Measurements from ENCODE around the gene CMKLR1. TPM values are rescaled to one million over a fixed set of nuclear protein-coding genes. Genes with fewer than 3 reads are reported as not detected.

Gene CMKLR1
- total and polyA plus RNA-seq, 9 of the 15 experiments (the other 6 are each of a cell fraction or from before 2014, with no cell fraction given) = 0.11 to 1.4 (median 0.20) TPM

DNA sequence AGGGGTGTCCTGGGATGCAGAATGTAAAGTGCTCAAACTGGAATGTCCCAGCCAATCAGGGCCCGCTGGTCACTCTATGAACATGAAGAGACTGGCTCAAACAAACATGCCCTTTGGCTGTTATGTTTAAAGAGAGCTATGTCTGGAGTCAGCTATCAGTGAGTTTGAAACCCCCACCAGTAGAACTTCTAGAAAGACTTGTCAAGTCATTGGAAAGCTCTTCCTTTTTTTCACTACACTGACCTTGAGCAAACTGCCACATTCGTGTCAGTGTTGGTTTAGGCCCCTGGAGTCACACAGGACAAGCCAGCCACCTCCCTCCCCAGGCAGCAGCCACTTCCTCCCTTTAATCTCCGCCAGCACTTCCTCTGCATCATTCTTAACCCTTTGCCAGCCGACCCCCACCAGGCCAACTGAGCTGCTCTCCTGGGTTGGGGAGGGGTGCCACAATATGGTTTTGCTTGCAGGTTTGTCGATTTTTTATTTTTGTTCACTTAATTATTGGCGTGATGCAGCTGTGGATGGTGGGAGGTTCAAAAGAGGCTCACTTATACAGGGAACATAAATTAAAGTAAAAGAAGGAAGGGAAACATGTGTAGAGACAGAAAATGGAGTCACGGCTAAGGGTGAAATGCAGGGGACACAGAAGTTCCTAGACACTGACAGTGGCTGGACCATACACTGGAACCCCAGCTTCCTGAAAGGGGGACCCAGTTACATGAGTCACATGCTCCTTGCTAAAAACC, 25.3 kb downstream of the CMKLR1 start (continued):
- TF ChIP-seq, protein P1, sequence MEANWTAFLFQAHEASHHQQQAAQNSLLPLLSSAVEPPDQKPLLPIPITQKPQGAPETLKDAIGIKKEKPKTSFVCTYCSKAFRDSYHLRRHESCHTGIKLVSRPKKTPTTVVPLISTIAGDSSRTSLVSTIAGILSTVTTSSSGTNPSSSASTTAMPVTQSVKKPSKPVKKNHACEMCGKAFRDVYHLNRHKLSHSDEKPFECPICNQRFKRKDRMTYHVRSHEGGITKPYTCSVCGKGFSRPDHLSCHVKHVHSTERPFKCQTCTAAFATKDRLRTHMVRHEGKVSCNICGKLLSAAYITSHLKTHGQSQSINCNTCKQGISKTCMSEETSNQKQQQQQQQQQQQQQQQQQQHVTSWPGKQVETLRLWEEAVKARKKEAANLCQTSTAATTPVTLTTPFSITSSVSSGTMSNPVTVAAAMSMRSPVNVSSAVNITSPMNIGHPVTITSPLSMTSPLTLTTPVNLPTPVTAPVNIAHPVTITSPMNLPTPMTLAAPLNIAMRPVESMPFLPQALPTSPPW (CRISPR knock-in tag; IDR thresholded peaks at IDR 0.05) = peak; percentile 44; the same call in 1 of the 2 replicates
- TF ChIP-seq ZNF384 (IDR thresholded peaks at IDR 0.05; ENCODE audit: low read depth, low read length) = peak; percentile 44
- TF ChIP-seq ZNF644 (tag; IDR thresholded peaks at IDR 0.05; ENCODE audit: low read depth) = no peak
- TF ChIP-seq ZNF316 (IDR thresholded peaks at IDR 0.05) = peak; percentile 46
- TF ChIP-seq TRIM24 (IDR thresholded peaks at IDR 0.05) = peak; percentile 11 to 55; a peak in 1 of 4 replicates
- peak; percentile 76 for TF ChIP-seq GABPA (tag; conservative IDR thresholded peaks at IDR 0.05; ENCODE audit: low read depth)
- no peak for TF ChIP-seq NFE2L1 (tag; IDR thresholded peaks at IDR 0.05; ENCODE audit: borderline replicate concordance, low read depth)
- no peak for TF ChIP-seq MCM7 (IDR thresholded peaks at IDR 0.05)
- TF ChIP-seq, protein P2, sequence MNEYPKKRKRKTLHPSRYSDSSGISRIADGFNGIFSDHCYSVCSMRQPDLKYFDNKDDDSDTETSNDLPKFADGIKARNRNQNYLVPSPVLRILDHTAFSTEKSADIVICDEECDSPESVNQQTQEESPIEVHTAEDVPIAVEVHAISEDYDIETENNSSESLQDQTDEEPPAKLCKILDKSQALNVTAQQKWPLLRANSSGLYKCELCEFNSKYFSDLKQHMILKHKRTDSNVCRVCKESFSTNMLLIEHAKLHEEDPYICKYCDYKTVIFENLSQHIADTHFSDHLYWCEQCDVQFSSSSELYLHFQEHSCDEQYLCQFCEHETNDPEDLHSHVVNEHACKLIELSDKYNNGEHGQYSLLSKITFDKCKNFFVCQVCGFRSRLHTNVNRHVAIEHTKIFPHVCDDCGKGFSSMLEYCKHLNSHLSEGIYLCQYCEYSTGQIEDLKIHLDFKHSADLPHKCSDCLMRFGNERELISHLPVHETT (CRISPR knock-in tag; conservative IDR thresholded peaks at IDR 0.05 in 1 of 2, IDR thresholded peaks at IDR 0.05 in 1 of 2) = peak in 1 of 2 experiments; percentile 51; a peak in 1 of 4 replicates
- TF ChIP-seq ZNF197 (CRISPR knock-in tag; IDR thresholded peaks at IDR 0.05; ENCODE audit: low read depth) = no peak
- TF ChIP-seq MAZ (CRISPR knock-in tag; conservative IDR thresholded peaks at IDR 0.05 in 1 of 2, IDR thresholded peaks at IDR 0.05 in 1 of 2) = peak in 1 of 2 experiments; percentile 25; a peak in 1 of 4 replicates
- peak; percentile 43; the same call in 1 of the 2 replicates for TF ChIP-seq MAFK (IDR thresholded peaks at IDR 0.05; ENCODE audit: low read length)
- TF ChIP-seq TAL1 (IDR thresholded peaks at IDR 0.05) = peak; percentile 23; the same call in 1 of the 2 replicates
- no peak for TF ChIP-seq HNRNPUL1 (IDR thresholded peaks at IDR 0.05; ENCODE audit: low read length)
- peak; percentile 33; the same call in 1 of the 2 replicates for TF ChIP-seq FOSL1 (tag; conservative IDR thresholded peaks at IDR 0.05)
- peak; percentile 67 for TF ChIP-seq SMARCA5 (IDR thresholded peaks at IDR 0.05)

All from K562 (cell line).